Spleen (tissue), 11 donors: Measurements from ENCODE around the gene OLFML2B. TPM values are rescaled to one million over a fixed set of nuclear protein-coding genes. Genes with fewer than 3 reads are reported as not detected.
"Not testable (repeated sequence)": the region's sequence is repeated elsewhere in the genome, so short reads cannot be mapped to it uniquely, and the experiment has no call there.

Experiments
- DNase-seq: peaks from one replicate; pipeline ENCODE4 v3.0.0-alpha.2; 2020
- H3K27ac ChIP-seq, 8 donors: fragments of 200-600 bp; sonication (generic) in 7 of 8; 1 replicate in 4 of 8; 2 replicates in 4 of 8; pipeline versions ENCODE4 v1.5.0 to v1.8.0; 2016 to 2021; ENCODE audit warnings: inconsistent platforms in 4 of 8, mild to moderate bottlenecking in 4 of 8, moderate library complexity in 1 of 8
- H3K27me3 ChIP-seq, 7 donors: fragments of 200-600 bp; sonication (generic) in 6 of 7; replicated peaks in 1 of 7; 1 replicate in 4 of 7; 2 replicates in 3 of 7; pipeline versions ENCODE4 v1.5.0 to v1.8.0; 2016 to 2021; ENCODE audit warnings: inconsistent platforms in 3 of 7, mild to moderate bottlenecking in 1 of 7
- H3K36me3 ChIP-seq, 6 donors: fragments of 200-600 bp; sonication (generic) in 5 of 6; 1 replicate in 4 of 6; 2 replicates in 2 of 6; pipeline versions ENCODE4 v1.5.0 to v1.8.0; 2016 to 2021; ENCODE audit warnings: inconsistent platforms in 2 of 6
- H3K4me1 ChIP-seq, 6 donors: fragments of 200-600 bp; sonication (generic) in 5 of 6; 1 replicate in 3 of 6; 2 replicates in 3 of 6; pipeline versions ENCODE4 v1.5.0 to v1.8.0; 2016 to 2021; ENCODE audit warnings: inconsistent platforms in 3 of 6
- H3K4me3 ChIP-seq, 8 donors: fragments of 200-600 bp; sonication (generic) in 7 of 8; 1 replicate in 4 of 8; 2 replicates in 4 of 8; pipeline versions ENCODE4 v1.5.0 to v1.8.0; 2016 to 2021; ENCODE audit warnings: inconsistent platforms in 4 of 8, mild to moderate bottlenecking in 4 of 8, moderate library complexity in 2 of 8
- H3K9me3 ChIP-seq, 8 donors: fragments of 200-600 bp; sonication (generic) in 7 of 8; 1 replicate in 4 of 8; 2 replicates in 4 of 8; pipeline versions ENCODE4 v1.5.0 to v1.8.0; 2016 to 2021; ENCODE audit warnings: inconsistent platforms in 4 of 8
- CTCF ChIP-seq, 11 experiments: fragments of 200-600 bp in 7 of 11; fragments of 450-650 bp in 4 of 11; sonication (generic) in 4 of 11; IDR thresholded peaks in 8 of 11; conservative IDR thresholded peaks in 3 of 11; 1 replicate in 7 of 11; 2 replicates in 4 of 11; pipeline versions ENCODE4 v1.4.0 to v1.8.0; 2016 to 2021; ENCODE audit warnings: antibody characterized with exemption in 11 of 11, inconsistent platforms in 4 of 11, mild to moderate bottlenecking in 1 of 11
- POLR2A ChIP-seq, 3 donors: fragments of 450-650 bp; IDR thresholded peaks; one replicate each; pipeline ENCODE4 v1.5.1; 2017; ENCODE audit warnings: antibody characterized with exemption in 3 of 3, mild to moderate bottlenecking in 1 of 3
- POLR2AphosphoS5 ChIP-seq, 3 donors: sonication (generic); formaldehyde crosslinking; IDR thresholded peaks; one replicate each; pipeline ENCODE4 v1.5.1; 2017; ENCODE audit warnings: antibody characterized with exemption in 3 of 3
- WGBS, 5 donors: extraction: QIAGEN DNeasy Blood & Tissue Kit in 3 of 5; methylation state at CpG; one replicate each; pipeline versions ENCODE4 v1.1.5 to v1.1.7; 2013 to 2018; 5-methylcytosine and 5-hydroxymethylcytosine counted together
- intact Hi-C: fragments of 100-400 bp; cut with DNase I; formaldehyde crosslinking; loops from one replicate; pipeline ENCODE4 v1.15.0; 2023; ENCODE audit warnings: low total_unique reads
- polyA plus RNA-seq, 3 donors: library from polyadenylated mRNA; stranded (reverse); fragments of 200-250 nt; gene quantifications; one replicate each; pipeline ENCODE4 v1.2.1, GENCODE V29; 2013
- total RNA-seq, 7 donors: library from RNA; depleted of rRNA in 3 of 7; stranded (reverse); fragments of >200 nt in 3 of 7; fragmentation: NEBNext Ultra II Directional in 4 of 7; extraction: Animal tissue kit (Norgen Biotek cat#: 25700) in 4 of 7; gene quantifications; one replicate each; pipeline versions ENCODE4 v1.1.0 to v1.2.1, GENCODE V29; 2016 to 2021
- donor health status: healthy with polysubstance abuse.
- donor health status: DM: no; HTN: no; CAD: no; lungs with moderate emphysema.
- donor health status: DM: no; HTN: no; CAD: no.
- donor health status: Bipolar disorder and iron deficiency.
- donor health status: healthy.
- donor health status: DM: no; HTN: no; CAD: no.
- donor health status: DM: yes; HTN: yes; CAD: no.

Gene OLFML2B
- total and polyA plus RNA-seq, 10 donors, result 3.0 to 39.7 (median 15.0) TPM

- H3K36me3 ChIP-seq, result no peaks in the 10 kb centered on the region
- no peak overlapping the region for H3K4me3 ChIP-seq
- no peak overlapping the region for H3K27ac ChIP-seq
- DNase-seq, result no peak
- H3K4me1 ChIP-seq, result peaks cover 0 to 5% (median 2%) of the 10 kb centered on the region in 6 donors
- no peak for TF ChIP-seq POLR2A (IDR thresholded peaks at IDR 0.05)
- H3K27me3 ChIP-seq, result peaks cover 0 to 31% (median 0%) of the 10 kb centered on the region in 7 donors
- H3K9me3 ChIP-seq, result no peaks in the 10 kb centered on the region
- WGBS, 5 donors, result 80 to 91% (median 82%) methylated on average over 3 of the region's 3 CpGs
- intact Hi-C loops, result loop anchor here (5.0 kb wide), 2 partner anchors 221 to 341 kb away; no protein-coding TSS in a partner anchor
Measured at GRCh38 chr1:162056579-162056978, 32.9 kb upstream of the OLFML2B start.

- Histone ChIP-seq H3K9me3 (no peaks in the 10 kb centered on the region), H3K4me3 (no peak overlapping the region), H3K27ac (no peak overlapping the region), H3K27me3 (peaks cover 0 to 33% (median 0%) of the 10 kb centered on the region in 7 donors), H3K4me1 (peaks cover 0 to 5% (median 2%) of the 10 kb centered on the region in 6 donors), H3K36me3 (no peaks in the 10 kb centered on the region)
- intact Hi-C loops, result loop anchor here (5.0 kb wide), 2 partner anchors 221 to 341 kb away; no protein-coding TSS in a partner anchor
- 29 to 39% (median 35%) methylated on average over 3 of the region's 3 CpGs for WGBS, 5 donors
- peak; percentile 41 to 81 (median 68) for TF ChIP-seq CTCF (IDR thresholded peaks at IDR 0.05 in 8 of 11, conservative IDR thresholded peaks at IDR 0.05 in 3 of 11)
- no peak for TF ChIP-seq POLR2AphosphoS5 (IDR thresholded peaks at IDR 0.05)
- no peak for TF ChIP-seq POLR2A (IDR thresholded peaks at IDR 0.05)
- peak; percentile 74 for DNase-seq
Measured at GRCh38 chr1:162056043-162056442, 32.4 kb upstream of the OLFML2B start.

- TF ChIP-seq POLR2AphosphoS5 (IDR thresholded peaks at IDR 0.05) (no peak), POLR2A (IDR thresholded peaks at IDR 0.05) (no peak), CTCF (IDR thresholded peaks at IDR 0.05 in 8 of 11, conservative IDR thresholded peaks at IDR 0.05 in 3 of 11) (no peak)
- H3K36me3 ChIP-seq, result no peaks in the 10 kb centered on the region
- H3K27ac ChIP-seq, result no peak overlapping the region
- no peak for DNase-seq
- no peaks in the 10 kb centered on the region for H3K9me3 ChIP-seq
- intact Hi-C loops, result loop anchor here (5.0 kb wide), 2 partner anchors 222 to 342 kb away; no protein-coding TSS in a partner anchor
- WGBS, 5 donors, result 52 to 76% (median 69%) methylated on average over 3 of the region's 3 CpGs
- H3K27me3 ChIP-seq, result peaks cover 0 to 43% (median 0%) of the 10 kb centered on the region in 7 donors
- H3K4me1 ChIP-seq, result peaks cover 0 to 5% (median 2%) of the 10 kb centered on the region in 6 donors
- H3K4me3 ChIP-seq, result no peak overlapping the region
Measured at GRCh38 chr1:162055062-162055461, 31.4 kb upstream of the OLFML2B start.

- peaks cover 0 to 44% (median 0%) of the 10 kb centered on the region in 7 donors for H3K27me3 ChIP-seq
- intact Hi-C loops, H3K4me3 ChIP-seq, H3K9me3 ChIP-seq, H3K36me3 ChIP-seq, H3K27ac ChIP-seq, DNase-seq, H3K4me1 ChIP-seq: not testable (repeated sequence)
- 90 to 100% (median 94%) methylated on average over 3 of the region's 3 CpGs for WGBS, 5 donors
Measured at GRCh38 chr1:162053949-162054348, 30.3 kb upstream of the OLFML2B start.

- no peak for TF ChIP-seq CTCF (IDR thresholded peaks at IDR 0.05 in 8 of 11, conservative IDR thresholded peaks at IDR 0.05 in 3 of 11)
- no peak for TF ChIP-seq POLR2AphosphoS5 (IDR thresholded peaks at IDR 0.05)
- no peak for TF ChIP-seq POLR2A (IDR thresholded peaks at IDR 0.05)
- Histone ChIP-seq H3K27me3 (peaks cover 0 to 19% (median 0%) of the 10 kb centered on the region in 7 donors), H3K27ac (no peak overlapping the region), H3K4me3 (no peak overlapping the region), H3K9me3 (peaks cover 0 to 17% (median 13%) of the 10 kb centered on the region in 8 donors), H3K36me3 (no peaks in the 10 kb centered on the region), H3K4me1 (no peaks in the 10 kb centered on the region)
- 43 to 64% (median 46%) methylated on average over 1 of the region's 1 CpG for WGBS, 5 donors
- intact Hi-C loops, result no loop called here
- no peak for DNase-seq
Measured at GRCh38 chr1:162046921-162047320, 23.3 kb upstream of the OLFML2B start.
